ENCODE results near the gene ASPHD1.
"Not testable (repeated sequence)": the region's sequence is repeated elsewhere in the genome, so short reads cannot be mapped to it uniquely, and the experiment has no call there.

The ASPHD1 gene

GRCh38 chr16:29877266-29877961 lies 22.9 kb upstream of the ASPHD1 start:
- DNase-seq (ENCODE audit: insufficient read length, low spot score) (no peak), FAIRE-seq (no peak)

- DNase-seq (ENCODE audit: insufficient read length, low spot score), result no peak
- FAIRE-seq, result no peak
These were observed 22.1 kb upstream of the ASPHD1 start for GRCh38 chr16:29878172-29878571.

DNA sequence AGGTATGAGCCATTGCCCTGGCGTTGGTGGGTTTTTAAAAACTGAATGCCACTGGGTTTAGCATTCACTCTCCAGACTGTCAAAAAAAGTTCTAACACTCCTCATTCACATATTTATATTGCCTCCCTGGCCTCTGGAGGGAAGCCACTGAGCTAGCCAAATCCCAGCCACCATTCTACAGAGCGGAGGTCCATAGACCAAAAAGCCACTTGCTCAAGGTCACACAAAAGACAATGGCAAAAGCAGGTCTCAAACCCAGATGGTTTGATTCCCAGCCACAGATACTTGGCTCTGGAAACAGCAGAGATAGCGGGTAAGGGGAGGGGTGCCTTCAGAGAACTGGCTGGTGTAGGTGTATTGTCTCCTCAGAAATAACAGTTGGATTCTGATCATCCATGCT lies 19.2 kb upstream of the ASPHD1 start:
- FAIRE-seq, result no peak
- DNase-seq (ENCODE audit: insufficient read length, low spot score), result no peak

DNA sequence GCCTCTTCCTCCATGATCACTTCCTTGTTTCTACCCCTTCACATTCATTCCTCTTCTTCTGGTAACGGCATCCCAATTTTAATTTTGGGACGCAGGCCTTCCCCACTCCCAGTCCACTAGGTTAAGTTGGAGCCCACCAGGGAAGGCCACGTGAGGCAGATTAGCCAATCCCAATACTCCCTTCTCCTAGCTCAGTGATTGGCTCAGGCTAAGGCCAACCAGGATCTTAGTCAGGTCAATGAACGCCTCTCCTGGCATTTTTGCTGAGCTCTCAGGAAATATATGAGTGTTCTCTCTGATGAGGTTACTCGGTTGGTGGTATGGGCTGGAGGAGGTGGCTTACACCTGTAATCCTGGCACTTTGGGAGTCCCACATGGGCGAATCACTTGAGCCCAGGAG lies 16.3 kb upstream of the ASPHD1 start:
- DNase-seq (ENCODE audit: insufficient read length, low spot score) (no peak), FAIRE-seq (no peak)

GRCh38 chr16:29889372-29889771 lies 10.9 kb upstream of the ASPHD1 start:
- DNase-seq (ENCODE audit: insufficient read length, low spot score); FAIRE-seq: not testable (repeated sequence)

DNA sequence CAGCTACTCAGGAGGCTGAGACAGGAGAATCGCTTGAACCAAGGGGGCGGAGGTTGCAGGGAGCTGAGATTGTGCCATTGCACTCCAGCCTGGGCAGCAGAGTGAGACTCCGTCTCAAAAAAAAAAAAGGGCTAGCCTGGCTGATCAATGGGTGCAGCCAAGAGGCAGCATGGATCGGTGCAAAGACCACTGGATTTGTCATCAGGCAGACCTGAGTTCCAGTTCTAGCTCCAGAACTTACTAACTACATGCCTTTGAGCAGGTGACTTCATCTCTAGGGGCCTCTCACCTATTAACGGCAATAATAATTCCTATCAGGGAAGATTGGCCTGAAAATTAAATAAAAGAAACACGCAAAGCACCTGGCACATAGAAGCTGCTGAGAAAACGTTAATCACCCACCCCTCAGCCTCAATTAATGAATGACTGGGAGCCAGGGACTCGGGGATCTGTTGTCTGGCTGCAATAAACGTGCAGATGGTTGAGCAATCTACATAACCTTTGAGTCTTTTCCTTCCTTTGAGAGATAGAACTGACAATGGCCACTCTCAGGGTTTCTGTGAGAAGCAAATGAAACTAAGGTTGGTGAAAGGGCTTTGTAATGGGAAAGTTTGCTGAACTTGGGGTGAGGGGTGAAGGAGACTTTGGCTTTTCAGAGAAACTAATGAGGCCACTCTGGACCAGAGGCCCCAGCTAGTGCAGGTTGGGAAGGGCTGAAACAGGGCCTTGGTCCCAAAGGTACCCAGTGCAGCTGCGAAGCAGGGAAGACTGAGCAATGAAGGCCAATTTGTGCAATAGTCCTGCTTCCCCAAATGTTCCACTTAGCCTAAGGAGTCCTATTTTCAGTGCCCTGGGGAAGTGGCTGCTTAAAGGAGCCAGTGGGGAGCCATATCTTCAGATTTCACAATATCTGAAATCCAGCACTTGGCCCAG lies 8.5 kb upstream of the ASPHD1 start:
- no peak for FAIRE-seq

DNA sequence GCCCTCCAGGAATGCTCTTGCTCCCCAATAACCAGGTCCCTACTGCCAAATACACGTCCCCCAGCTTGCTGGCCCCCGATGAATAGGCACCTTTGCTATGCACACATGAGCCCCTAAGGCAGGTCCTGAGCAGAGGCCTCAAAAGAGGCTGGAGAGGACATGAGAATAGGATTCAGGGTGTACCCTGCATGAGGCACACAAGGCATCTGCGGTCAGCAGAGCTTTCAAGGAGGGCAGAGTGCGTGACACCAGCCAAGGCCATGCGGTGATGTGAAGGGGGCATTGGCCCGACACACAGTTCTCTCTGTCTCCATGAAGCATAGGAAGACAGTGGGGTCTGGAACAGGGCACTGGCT lies 7.9 kb upstream of the ASPHD1 start:
- FAIRE-seq, result no peak
- DNase-seq (ENCODE audit: insufficient read length, low spot score), result no peak

More for the DNA sequence above, 8.5 kb upstream of the ASPHD1 start:
- no peak for DNase-seq (ENCODE audit: insufficient read length, low spot score)

- FAIRE-seq (no peak), DNase-seq (ENCODE audit: insufficient read length, low spot score) (no peak)
These were observed 6.7 kb upstream of the ASPHD1 start for GRCh38 chr16:29893553-29893952.

- no peak for FAIRE-seq
These were observed 5.9 kb upstream of the ASPHD1 start for GRCh38 chr16:29894352-29894751.

GRCh38 chr16:29896841-29897240 lies 3.4 kb upstream of the ASPHD1 start:
- no peak for FAIRE-seq
- no peak for DNase-seq (ENCODE audit: insufficient read length, low spot score)

More at GRCh38 chr16:29894352-29894751, 5.9 kb upstream of the ASPHD1 start:
- DNase-seq (ENCODE audit: insufficient read length, low spot score), result no peak

GRCh38 chr16:29897333-29897732 lies 3.0 kb upstream of the ASPHD1 start:
- no peak for FAIRE-seq
- DNase-seq (ENCODE audit: insufficient read length, low spot score), result no peak

- FAIRE-seq (no peak), DNase-seq (ENCODE audit: insufficient read length, low spot score) (no peak)
These were observed 2.0 kb upstream of the ASPHD1 start for GRCh38 chr16:29898135-29898803.

DNA sequence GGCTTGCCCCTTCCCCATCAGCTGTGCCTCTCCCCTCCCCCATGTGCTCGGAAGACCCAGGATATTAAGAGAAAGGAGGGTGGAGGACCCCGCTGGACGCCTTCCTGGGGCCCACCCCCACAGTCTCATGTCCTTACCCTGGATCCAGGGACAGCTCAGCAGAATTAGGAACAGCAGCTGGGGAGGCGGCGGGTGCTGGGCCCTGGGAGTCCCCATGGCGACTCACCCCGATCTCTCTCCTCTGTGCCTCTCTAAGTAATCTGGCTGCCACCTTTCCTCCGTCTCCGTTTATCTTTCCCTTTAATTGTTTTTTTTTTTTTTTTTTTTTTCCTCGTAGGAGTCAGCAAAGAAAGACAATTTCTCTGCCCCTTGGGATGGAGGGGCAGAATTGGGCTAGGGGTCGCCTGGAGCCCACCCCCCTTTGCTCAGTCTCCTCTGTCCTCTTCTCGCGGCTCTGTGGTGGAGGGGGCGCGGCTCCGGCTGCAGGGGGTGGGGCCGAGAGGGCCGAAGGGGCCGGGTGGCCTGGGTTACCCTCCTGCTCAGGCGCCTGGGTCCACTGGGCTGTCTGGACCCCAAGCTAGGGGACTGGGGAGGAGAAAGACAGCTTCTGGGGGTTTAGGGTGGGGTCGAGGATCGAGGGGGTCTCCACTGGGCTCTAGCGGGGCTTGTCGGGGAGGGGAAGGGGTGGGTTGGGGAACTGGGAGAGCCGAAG lies 1.3 kb upstream of the ASPHD1 start:
- DNase-seq (ENCODE audit: insufficient read length, low spot score) (peak; percentile 80), FAIRE-seq (no peak)

GRCh38 chr16:29899516-29900101 lies 679 bp upstream of the ASPHD1 start, which contains the start of gene SEZ6L2:
TSS of gene SEZ6L2 (minus strand) at chr16:29899550. CDS start at chr16:29899019, 531 bp downstream.
- FAIRE-seq (no peak), DNase-seq (ENCODE audit: insufficient read length, low spot score) (peak; percentile 96)

- FAIRE-seq (no peak), DNase-seq (ENCODE audit: insufficient read length, low spot score) (peak; percentile 25)
These were observed 759 bp downstream of the ASPHD1 start for GRCh38 chr16:29900888-29901606.

DNA sequence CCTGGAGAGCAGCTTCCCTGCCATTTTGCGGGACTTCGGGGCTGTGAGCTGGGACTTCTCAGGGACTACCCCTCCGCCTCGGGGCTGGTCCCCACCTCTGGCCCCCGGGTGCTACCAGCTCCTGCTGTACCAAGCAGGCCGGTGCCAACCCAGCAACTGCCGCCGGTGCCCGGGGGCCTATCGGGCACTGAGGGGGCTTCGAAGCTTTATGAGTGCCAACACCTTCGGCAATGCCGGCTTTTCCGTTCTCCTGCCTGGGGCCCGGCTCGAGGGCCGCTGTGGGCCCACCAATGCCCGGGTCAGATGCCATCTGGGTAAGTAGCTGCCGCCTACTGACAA lies 1.3 kb downstream of the ASPHD1 start:
- DNase-seq (ENCODE audit: insufficient read length, low spot score) (no peak), FAIRE-seq (no peak)

GRCh38 chr16:29903590-29903989 lies 3.3 kb downstream of the ASPHD1 start:
- DNase-seq (ENCODE audit: insufficient read length, low spot score) (no peak), FAIRE-seq (no peak)

DNA sequence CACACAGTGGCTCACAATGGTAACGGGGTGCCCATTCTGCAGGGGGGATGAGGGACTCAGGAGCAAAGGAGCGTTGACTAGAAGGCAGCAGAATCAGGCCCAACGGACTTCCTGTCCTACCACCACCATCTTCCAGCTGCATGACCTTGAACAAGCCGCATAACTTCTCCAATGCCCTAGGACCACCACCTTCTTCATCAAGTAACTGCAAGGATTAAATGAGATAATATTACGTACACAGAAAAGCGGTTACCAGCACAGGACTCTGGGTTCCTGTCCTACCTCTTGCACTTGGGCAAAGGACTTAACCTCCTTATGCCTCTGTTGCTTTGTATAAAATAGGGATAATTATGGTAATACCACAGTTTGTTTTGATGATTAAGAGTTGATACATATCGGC lies 4.7 kb downstream of the ASPHD1 start:
- DNase-seq (ENCODE audit: insufficient read length, low spot score) (no peak), FAIRE-seq (no peak)

GRCh38 chr16:29905668-29906067 lies 5.4 kb downstream of the ASPHD1 start:
- no peak for DNase-seq (ENCODE audit: insufficient read length, low spot score)
- no peak for FAIRE-seq
